ENCODE data around the gene WIPF3.

Gene WIPF3

GRCh38 chr7:29919790-29920189 is 113.5 kb downstream of the WIPF3 start:
- Histone ChIP-seq H2AK5ac (ENCODE audit: low read depth, low read length) (no peak overlapping the region), H3K4me2 (ENCODE audit: insufficient read depth, low read length, poor library complexity, severe bottlenecking) (no peak overlapping the region), H3K27me3 (ENCODE audit: control insufficient read depth in 3 of 3, insufficient read depth in 3 of 3, low read depth in 1 of 3, low read length in 3 of 3) (no peaks in the 10 kb centered on the region), H3K18ac (ENCODE audit: low read length) (no peak overlapping the region), H3K9ac (ENCODE audit: low read depth, low read length, poor library complexity) (no peak overlapping the region), H2BK12ac (ENCODE audit: low read length) (no peak overlapping the region), H3K36me3 (replicated peaks in 1 of 2; ENCODE audit: control insufficient read depth in 2 of 2, insufficient read depth in 2 of 2, low read length in 2 of 2) (peaks cover 10 to 66% of the 10 kb centered on the region in 2 donors), H4K91ac (ENCODE audit: low read depth, low read length, poor library complexity) (no peak overlapping the region), H3K23ac (ENCODE audit: low read depth, low read length, poor library complexity) (no peak overlapping the region), H3K4me1 (ENCODE audit: control insufficient read depth in 2 of 2, insufficient read depth in 1 of 2, low read depth in 1 of 2, low read length in 2 of 2) (no peaks in the 10 kb centered on the region), H3K9me3 (replicated peaks in 1 of 2; ENCODE audit: control insufficient read depth in 2 of 2, insufficient read depth in 1 of 2, low read depth in 1 of 2, low read length in 2 of 2) (no peaks in the 10 kb centered on the region), H3K4me3 (ENCODE audit: low read length in 2 of 2) (no peak overlapping the region), H2BK15ac (ENCODE audit: low read length) (no peak overlapping the region), H3K27ac (replicated peaks; ENCODE audit: low read length) (no peak overlapping the region), H2BK120ac (ENCODE audit: low read depth, low read length) (no peak overlapping the region), H4K8ac (ENCODE audit: low read depth, low read length) (no peak overlapping the region), H3K4ac (ENCODE audit: low read length) (no peak overlapping the region), H3K79me1 (ENCODE audit: low read depth, low read length) (no peaks in the 10 kb centered on the region), H2AFZ (ENCODE audit: low read length) (no peak overlapping the region), H3K14ac (ENCODE audit: low read length) (no peak overlapping the region), H2BK5ac (ENCODE audit: low read length) (no peak overlapping the region)
- WGBS, 2 donors (ENCODE audit: extremely low coverage in 2 of 2, insufficient read length in 2 of 2, insufficient replicate concordance in 1 of 2): no CpG with 5 or more reads among the region's 5 CpGs
- DNase-seq (ENCODE audit: low spot score): no peak

GRCh38 chr7:29920491-29920890 is 114.2 kb downstream of the WIPF3 start:
- no peak for DNase-seq (ENCODE audit: low spot score)
- Histone ChIP-seq H2AK5ac (ENCODE audit: low read depth, low read length) (no peak overlapping the region), H3K27me3 (ENCODE audit: control insufficient read depth in 3 of 3, insufficient read depth in 3 of 3, low read depth in 1 of 3, low read length in 3 of 3) (no peaks in the 10 kb centered on the region), H2AFZ (ENCODE audit: low read length) (no peak overlapping the region), H3K36me3 (replicated peaks in 1 of 2; ENCODE audit: control insufficient read depth in 2 of 2, insufficient read depth in 2 of 2, low read length in 2 of 2) (peaks cover 10 to 73% of the 10 kb centered on the region in 2 donors), H2BK15ac (ENCODE audit: low read length) (no peak overlapping the region), H4K91ac (ENCODE audit: low read depth, low read length, poor library complexity) (no peak overlapping the region), H3K23ac (ENCODE audit: low read depth, low read length, poor library complexity) (no peak overlapping the region), H3K9ac (ENCODE audit: low read depth, low read length, poor library complexity) (peak overlapping the region; percentile 21), H3K14ac (ENCODE audit: low read length) (peak overlapping the region; percentile 25), H3K27ac (replicated peaks; ENCODE audit: low read length) (no peak overlapping the region), H2BK12ac (ENCODE audit: low read length) (no peak overlapping the region), H3K18ac (ENCODE audit: low read length) (no peak overlapping the region), H3K4ac (ENCODE audit: low read length) (no peak overlapping the region), H3K9me3 (replicated peaks in 1 of 2; ENCODE audit: control insufficient read depth in 2 of 2, insufficient read depth in 1 of 2, low read depth in 1 of 2, low read length in 2 of 2) (no peaks in the 10 kb centered on the region), H3K79me1 (ENCODE audit: low read depth, low read length) (no peaks in the 10 kb centered on the region), H3K4me3 (ENCODE audit: low read length in 2 of 2) (no peak overlapping the region), H3K4me1 (ENCODE audit: control insufficient read depth in 2 of 2, insufficient read depth in 1 of 2, low read depth in 1 of 2, low read length in 2 of 2) (no peaks in the 10 kb centered on the region), H2BK120ac (ENCODE audit: low read depth, low read length) (no peak overlapping the region), H4K8ac (ENCODE audit: low read depth, low read length) (no peak overlapping the region), H3K4me2 (ENCODE audit: insufficient read depth, low read length, poor library complexity, severe bottlenecking) (no peak overlapping the region), H2BK5ac (ENCODE audit: low read length) (no peak overlapping the region)
- no CpG with 5 or more reads among the region's 5 CpGs for WGBS, 2 donors (ENCODE audit: extremely low coverage in 2 of 2, insufficient read length in 2 of 2, insufficient replicate concordance in 1 of 2)

- Histone ChIP-seq H3K27ac (replicated peaks; ENCODE audit: low read length) (no peak overlapping the region), H2AK5ac (ENCODE audit: low read depth, low read length) (no peak overlapping the region), H3K79me1 (ENCODE audit: low read depth, low read length) (no peaks in the 10 kb centered on the region), H3K14ac (ENCODE audit: low read length) (no peak overlapping the region), H3K4ac (ENCODE audit: low read length) (no peak overlapping the region), H2BK120ac (ENCODE audit: low read depth, low read length) (no peak overlapping the region), H3K4me2 (ENCODE audit: insufficient read depth, low read length, poor library complexity, severe bottlenecking) (no peak overlapping the region), H2BK5ac (ENCODE audit: low read length) (no peak overlapping the region), H4K8ac (ENCODE audit: low read depth, low read length) (no peak overlapping the region), H3K9ac (ENCODE audit: low read depth, low read length, poor library complexity) (no peak overlapping the region), H2AFZ (ENCODE audit: low read length) (no peak overlapping the region), H4K91ac (ENCODE audit: low read depth, low read length, poor library complexity) (no peak overlapping the region), H3K18ac (ENCODE audit: low read length) (no peak overlapping the region), H3K27me3 (ENCODE audit: control insufficient read depth in 3 of 3, insufficient read depth in 3 of 3, low read depth in 1 of 3, low read length in 3 of 3) (no peaks in the 10 kb centered on the region), H3K4me1 (ENCODE audit: control insufficient read depth in 2 of 2, insufficient read depth in 1 of 2, low read depth in 1 of 2, low read length in 2 of 2) (no peaks in the 10 kb centered on the region), H3K9me3 (replicated peaks in 1 of 2; ENCODE audit: control insufficient read depth in 2 of 2, insufficient read depth in 1 of 2, low read depth in 1 of 2, low read length in 2 of 2) (no peaks in the 10 kb centered on the region), H3K36me3 (replicated peaks in 1 of 2; ENCODE audit: control insufficient read depth in 2 of 2, insufficient read depth in 2 of 2, low read length in 2 of 2) (peaks cover 10 to 81% of the 10 kb centered on the region in 2 donors), H3K4me3 (ENCODE audit: low read length in 2 of 2) (no peak overlapping the region), H2BK12ac (ENCODE audit: low read length) (no peak overlapping the region), H3K23ac (ENCODE audit: low read depth, low read length, poor library complexity) (no peak overlapping the region), H2BK15ac (ENCODE audit: low read length) (no peak overlapping the region)
- no CpG with 5 or more reads among the region's 4 CpGs for WGBS, 2 donors (ENCODE audit: extremely low coverage in 2 of 2, insufficient read length in 2 of 2, insufficient replicate concordance in 1 of 2)
- peak; percentile 60 for DNase-seq (ENCODE audit: low spot score)
These were observed 115.2 kb downstream of the WIPF3 start for GRCh38 chr7:29921404-29922010.

- Histone ChIP-seq H3K27me3 (ENCODE audit: control insufficient read depth in 3 of 3, insufficient read depth in 3 of 3, low read depth in 1 of 3, low read length in 3 of 3) (no peaks in the 10 kb centered on the region), H3K18ac (ENCODE audit: low read length) (no peak overlapping the region), H4K8ac (ENCODE audit: low read depth, low read length) (no peak overlapping the region), H3K79me1 (ENCODE audit: low read depth, low read length) (no peaks in the 10 kb centered on the region), H2BK120ac (ENCODE audit: low read depth, low read length) (no peak overlapping the region), H3K4me1 (ENCODE audit: control insufficient read depth in 2 of 2, insufficient read depth in 1 of 2, low read depth in 1 of 2, low read length in 2 of 2) (no peaks in the 10 kb centered on the region), H3K9me3 (replicated peaks in 1 of 2; ENCODE audit: control insufficient read depth in 2 of 2, insufficient read depth in 1 of 2, low read depth in 1 of 2, low read length in 2 of 2) (no peaks in the 10 kb centered on the region), H3K9ac (ENCODE audit: low read depth, low read length, poor library complexity) (no peak overlapping the region), H4K91ac (ENCODE audit: low read depth, low read length, poor library complexity) (no peak overlapping the region), H2BK12ac (ENCODE audit: low read length) (no peak overlapping the region), H3K23ac (ENCODE audit: low read depth, low read length, poor library complexity) (no peak overlapping the region), H3K4me2 (ENCODE audit: insufficient read depth, low read length, poor library complexity, severe bottlenecking) (no peak overlapping the region), H2BK15ac (ENCODE audit: low read length) (no peak overlapping the region), H3K36me3 (replicated peaks in 1 of 2; ENCODE audit: control insufficient read depth in 2 of 2, insufficient read depth in 2 of 2, low read length in 2 of 2) (peaks cover 10 to 89% of the 10 kb centered on the region in 2 donors), H2AFZ (ENCODE audit: low read length) (no peak overlapping the region), H3K27ac (replicated peaks; ENCODE audit: low read length) (no peak overlapping the region), H3K4ac (ENCODE audit: low read length) (no peak overlapping the region), H2AK5ac (ENCODE audit: low read depth, low read length) (no peak overlapping the region), H3K14ac (ENCODE audit: low read length) (no peak overlapping the region), H3K4me3 (ENCODE audit: low read length in 2 of 2) (no peak overlapping the region), H2BK5ac (ENCODE audit: low read length) (no peak overlapping the region)
- no peak for DNase-seq (ENCODE audit: low spot score)
- WGBS, 2 donors (ENCODE audit: extremely low coverage in 2 of 2, insufficient read length in 2 of 2, insufficient replicate concordance in 1 of 2): no CpG with 5 or more reads among the region's 7 CpGs
These were observed 116.8 kb downstream of the WIPF3 start for GRCh38 chr7:29922921-29923700.
